GM21360 (cell line): Measurements from ENCODE around the gene STAT5B.
A peak's percentile ranks its signal among the peaks of the same experiment; 100 is the strongest.
"Not testable (repeated sequence)": the region's sequence is repeated elsewhere in the genome, so short reads cannot be mapped to it uniquely, and the experiment has no call there.

ENCODE experiments used
- ATAC-seq: cut with Tn5 transposase; IDR thresholded peaks from one replicate; pipeline ENCODE4 v1.9.1; 2021; ENCODE audit warnings: mild to moderate bottlenecking, moderate library complexity; ENCODE audit not compliant: unreplicated experiment

STAT5B gene

DNA sequence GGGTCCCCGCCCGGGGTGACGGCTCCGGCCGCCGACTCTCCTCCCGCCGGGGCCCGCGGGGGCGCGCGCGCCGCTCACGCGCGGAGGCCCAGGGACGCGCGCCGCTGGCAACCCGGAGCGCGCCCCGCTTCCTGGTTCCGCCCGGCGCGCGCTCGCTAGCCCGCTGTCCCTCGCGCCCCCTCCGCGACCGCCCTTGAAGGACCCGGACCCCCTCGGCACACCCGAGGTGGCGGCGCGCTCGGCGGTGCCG, at the start of gene STAT5B:
Gene STAT5B (minus strand): TSS at position 33 of the 250 bp plus-strand sequence. CDS start 44,264 bp downstream, outside the sequence.
- ATAC-seq, result peak; percentile 77

GRCh38 chr17:42325026-42325425, 48.8 kb upstream of the STAT5B start:
- ATAC-seq, result no peak

GRCh38 chr17:42323268-42323773, 47.1 kb upstream of the STAT5B start:
- ATAC-seq, result no peak

DNA sequence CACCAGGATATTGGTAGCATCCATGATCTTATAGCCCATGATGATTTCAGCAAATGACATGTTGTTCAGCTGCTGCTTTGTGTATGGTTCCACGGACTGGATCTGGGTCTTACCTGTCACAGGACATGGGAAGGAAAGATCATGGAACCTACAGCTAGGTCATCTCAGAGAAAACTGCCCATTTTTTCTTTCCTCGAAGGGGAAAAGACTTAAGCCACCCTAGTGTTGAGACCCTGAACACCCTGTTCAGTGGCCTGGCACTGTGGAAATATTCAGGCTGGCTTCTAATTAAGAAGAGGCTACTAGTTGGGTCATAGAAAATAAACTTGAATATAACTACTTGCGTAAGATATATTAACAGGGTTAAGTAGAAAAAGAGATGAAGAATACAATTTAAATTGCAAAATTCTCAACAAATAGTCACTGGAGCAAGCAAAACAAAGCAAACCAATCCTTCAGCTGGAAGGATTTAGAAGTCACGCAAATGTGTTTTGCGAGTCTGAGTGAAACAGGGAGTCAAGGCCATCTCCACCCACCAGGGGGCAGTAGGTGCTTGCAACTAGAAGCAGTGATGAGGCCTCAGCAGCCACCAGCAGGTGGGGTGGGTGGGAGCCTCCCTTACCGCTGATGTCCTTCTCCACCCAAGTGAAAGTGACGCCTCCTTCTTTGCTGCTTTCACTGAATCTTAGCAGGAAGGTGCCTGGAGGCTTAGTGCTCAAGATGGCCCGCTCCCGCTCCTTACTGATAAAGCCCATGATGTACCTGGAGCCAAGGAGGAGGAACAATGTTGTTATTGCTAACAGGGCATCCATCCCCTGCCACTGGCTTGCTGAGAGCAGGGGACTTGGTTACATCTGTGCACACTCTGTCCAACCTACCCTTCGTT, 46.4 kb upstream of the STAT5B start:
- peak; percentile 74 for ATAC-seq

- ATAC-seq, result no peak
Observed at GRCh38 chr17:42321555-42321954, 45.4 kb upstream of the STAT5B start.

DNA sequence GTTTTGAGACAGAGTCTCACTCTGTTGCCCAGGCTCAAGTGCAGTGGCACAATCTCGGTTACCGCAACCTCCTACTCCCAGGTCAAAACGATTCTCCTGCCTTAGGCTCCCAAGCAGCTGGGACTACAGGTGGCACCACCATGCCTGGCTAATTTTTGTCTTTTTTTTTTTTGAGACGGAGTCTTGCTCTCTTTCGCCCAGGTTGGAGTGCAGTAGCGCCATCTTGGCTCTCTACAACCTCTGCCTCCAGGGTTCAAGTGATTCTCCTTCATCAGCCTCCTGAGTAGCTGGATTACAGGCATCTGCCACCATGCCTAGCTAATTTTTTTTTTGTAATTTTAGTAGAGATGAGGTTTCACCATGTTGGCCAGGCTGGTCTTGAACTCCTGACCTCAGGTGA, 41.8 kb upstream of the STAT5B start:
- ATAC-seq, result not testable (repeated sequence)

- ATAC-seq, result no peak
Observed at GRCh38 chr17:42317266-42317845, 41.2 kb upstream of the STAT5B start.

GRCh38 chr17:42316755-42317154, 40.6 kb upstream of the STAT5B start:
- no peak for ATAC-seq

DNA sequence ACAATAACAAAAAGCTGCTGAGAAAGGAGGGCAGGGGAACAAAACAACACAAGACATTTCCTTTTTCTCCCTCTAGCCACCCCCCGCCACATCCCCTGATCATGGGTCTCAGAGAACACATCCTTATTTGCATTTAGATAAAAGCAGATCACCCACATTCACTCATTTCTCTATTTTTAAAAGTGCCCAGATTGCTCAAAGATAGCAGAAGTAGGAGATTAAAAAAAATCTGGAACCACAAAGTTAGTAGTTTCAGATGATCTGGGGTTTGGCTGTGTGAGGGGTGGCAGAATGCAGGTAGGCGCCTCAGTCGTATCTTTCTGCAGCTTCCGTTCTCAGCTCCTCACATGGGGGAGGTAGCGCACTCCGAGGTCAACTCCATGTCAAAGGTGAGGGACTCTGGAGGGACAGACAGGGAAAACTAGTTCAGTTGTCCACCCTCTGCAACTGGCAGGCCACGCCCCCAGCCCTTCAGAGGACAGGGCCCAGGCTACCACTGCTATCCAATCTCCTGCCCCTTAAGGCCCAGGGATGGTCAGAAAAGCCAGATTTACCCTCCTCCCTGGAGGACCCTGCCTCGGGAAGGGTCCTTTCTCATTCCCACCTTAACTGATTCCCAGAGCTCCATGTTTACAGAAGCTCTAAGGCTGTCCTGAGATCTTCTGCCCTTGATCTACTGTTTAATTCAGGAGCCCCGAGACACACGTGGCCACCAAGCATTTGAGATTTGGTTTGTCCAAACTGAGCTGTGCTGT, 39.4 kb upstream of the STAT5B start:
- ATAC-seq, result no peak

DNA sequence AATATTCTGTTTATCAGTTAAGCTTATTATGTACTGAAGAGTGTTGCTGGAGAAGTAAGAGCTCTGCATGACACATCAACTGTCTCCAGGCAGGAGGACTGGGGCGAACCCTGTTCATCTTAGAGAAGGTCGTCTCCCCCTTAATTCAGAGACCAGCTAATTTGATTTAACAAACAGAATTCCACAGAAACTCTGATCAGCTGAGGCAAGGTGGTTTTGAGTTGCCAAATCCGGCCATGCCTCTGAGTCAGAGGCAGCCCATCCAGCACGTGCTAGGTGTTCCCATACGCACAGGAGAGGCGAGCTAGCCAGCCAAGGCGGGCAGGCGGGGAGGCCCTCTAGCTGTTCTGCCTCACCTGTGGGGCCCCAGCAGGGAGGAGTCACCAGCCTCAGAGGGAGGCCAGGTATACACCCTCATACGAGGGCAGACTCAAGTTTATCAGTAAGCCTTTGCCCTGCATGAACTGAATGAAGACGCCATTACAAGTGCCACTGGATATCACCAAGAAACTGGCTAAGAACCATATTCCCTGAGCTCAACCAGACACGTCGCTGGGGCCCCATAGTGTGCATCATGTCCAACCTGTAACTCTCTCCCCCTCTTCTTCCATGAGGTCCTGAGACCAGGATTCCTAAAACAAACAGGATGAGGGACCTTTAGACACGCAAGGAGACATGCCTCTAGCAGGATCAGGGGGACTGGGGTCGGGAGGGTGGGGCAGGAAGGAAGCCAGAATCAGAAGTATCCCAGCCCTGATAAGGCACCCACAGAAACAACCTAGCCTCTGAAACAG, 37.8 kb upstream of the STAT5B start:
- ATAC-seq, result no peak

DNA sequence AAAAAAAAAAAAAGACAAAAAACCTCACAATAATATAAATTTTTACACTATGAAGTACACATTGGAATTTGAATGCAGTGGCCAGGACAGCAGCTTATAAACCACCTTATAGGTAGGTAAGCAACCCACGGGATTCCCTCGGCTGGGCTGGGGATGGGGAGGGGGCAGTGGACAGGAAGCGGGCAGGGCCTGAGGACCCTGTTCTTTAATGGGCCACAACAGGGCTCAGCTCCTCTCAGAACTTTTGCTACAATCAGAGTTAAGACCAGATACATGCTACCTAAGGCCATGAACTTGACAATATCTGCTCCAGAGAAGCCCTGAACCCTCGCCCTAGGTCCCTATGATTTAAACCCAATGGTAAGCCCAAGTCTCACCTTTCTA, 37.2 kb upstream of the STAT5B start:
- no peak for ATAC-seq

DNA sequence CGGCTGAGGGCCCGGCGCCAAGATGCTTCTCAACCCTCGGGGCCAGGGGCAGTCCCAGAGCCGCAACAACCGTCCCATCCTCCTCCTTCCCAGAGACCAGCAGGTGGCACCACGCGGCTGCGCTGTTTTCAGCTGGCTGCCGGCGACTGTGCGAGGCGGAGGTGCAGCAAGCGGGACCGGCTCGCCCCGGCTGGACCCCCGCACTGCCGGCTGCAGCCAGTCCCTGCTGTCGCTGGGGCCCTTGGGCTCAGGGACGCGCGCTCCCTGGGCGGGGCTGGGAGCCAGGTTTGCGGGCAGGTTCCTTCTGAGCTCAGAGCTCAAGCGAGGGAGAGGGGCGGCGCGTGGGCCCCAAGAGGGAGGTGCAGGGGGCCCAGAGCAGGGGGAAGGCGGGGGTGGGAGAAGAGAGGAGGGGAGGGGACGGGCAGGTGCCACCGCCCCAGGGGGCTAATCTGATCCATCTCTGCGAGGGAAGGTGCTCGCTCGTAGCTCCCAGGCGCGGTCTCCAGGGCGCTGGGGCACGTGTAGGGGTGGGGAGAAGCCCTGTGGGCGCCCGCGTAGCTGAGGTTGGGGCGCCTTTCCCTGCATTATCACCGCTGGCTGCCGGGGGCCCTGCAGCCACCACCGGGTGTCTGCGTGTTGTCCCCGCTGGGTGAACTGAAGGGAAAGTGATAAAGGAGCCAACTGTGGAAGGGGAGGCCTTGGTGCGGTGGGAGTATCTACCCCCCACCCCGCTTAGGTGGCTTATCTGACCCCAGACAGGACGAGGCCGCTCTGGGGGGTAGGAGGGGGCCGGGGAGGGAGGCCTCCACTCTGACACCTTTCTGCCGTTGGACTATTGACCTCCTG, 36.3 kb upstream of the STAT5B start:
- ATAC-seq, result no peak

DNA sequence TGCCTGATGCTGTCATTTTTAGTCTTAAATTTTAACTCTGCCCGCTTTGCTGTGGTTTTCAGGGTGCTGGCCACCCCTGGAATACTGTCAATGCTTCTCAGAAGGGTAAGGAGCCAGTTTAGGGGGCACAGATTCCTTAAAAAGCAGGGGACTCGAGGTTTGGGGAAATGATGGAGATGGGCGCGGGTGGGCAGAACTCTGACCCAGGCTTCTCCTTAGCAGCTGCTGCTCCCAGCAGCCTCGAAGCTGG, 35.8 kb upstream of the STAT5B start:
- no peak for ATAC-seq

- no peak for ATAC-seq
Observed at GRCh38 chr17:42311240-42312034, 35.2 kb upstream of the STAT5B start.

- ATAC-seq, result no peak
Observed at GRCh38 chr17:42310787-42311215, 34.6 kb upstream of the STAT5B start.

- ATAC-seq, result no peak
Observed at GRCh38 chr17:42309986-42310786, 34.0 kb upstream of the STAT5B start.

GRCh38 chr17:42309142-42309541, 33.0 kb upstream of the STAT5B start:
- ATAC-seq, result no peak

DNA sequence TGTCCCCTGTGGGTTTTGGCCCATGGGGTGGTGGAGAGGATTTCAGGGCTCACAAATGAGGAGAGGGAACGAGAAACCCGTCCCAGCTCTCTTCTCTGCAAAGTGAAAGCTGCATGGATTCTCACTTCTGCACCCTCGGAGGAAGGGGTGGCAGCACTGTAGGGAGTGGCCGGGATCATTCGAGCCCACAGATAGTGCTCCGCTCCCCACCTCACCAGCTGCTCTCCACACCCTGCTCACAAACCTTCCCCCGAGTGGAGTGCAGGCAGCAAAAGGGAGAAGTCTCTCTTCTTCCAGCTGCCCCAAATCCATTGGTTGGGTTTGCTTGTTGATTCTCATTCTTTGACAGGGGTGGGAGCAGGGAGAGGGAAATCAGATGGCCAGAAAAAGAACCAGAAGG, 32.3 kb upstream of the STAT5B start:
- ATAC-seq, result no peak
